GM18861 (cell line): ENCODE measurements around the gene ALK.
"Not testable (repeated sequence)": the region's sequence is repeated elsewhere in the genome, so short reads cannot be mapped to it uniquely, and the experiment has no call there.

ENCODE experiments used
- ATAC-seq: cut with Tn5 transposase; IDR thresholded peaks from one replicate; pipeline ENCODE4 v1.9.1; 2021; ENCODE audit not compliant: unreplicated experiment

Gene ALK

DNA sequence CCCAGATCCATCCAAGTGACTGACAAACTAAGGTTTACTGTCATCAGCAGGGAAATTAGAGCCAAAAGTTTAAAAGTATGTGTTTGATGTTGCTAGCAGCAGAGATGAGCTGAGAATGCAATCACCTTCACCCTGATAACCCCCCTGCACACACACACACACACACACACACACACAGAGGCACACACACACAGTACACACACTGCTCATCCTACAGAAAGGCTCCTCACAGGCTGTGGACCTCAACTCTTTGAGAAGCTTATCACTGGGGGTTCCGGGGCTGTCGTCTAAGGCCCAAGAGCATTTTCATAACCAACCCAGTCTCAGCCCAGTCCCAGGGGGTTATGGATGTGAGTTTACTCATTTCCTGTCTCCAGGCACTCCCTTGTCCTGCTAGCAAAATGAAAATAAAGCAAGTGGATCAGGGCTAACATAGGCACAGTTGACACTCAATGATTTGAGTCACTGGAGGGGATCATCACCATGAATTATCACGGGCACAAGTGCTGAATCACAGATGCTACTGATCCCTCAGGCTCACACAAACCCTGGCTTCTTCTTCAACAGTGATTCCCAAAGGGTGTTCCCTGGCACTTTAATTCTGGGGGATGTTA, 76.6 kb downstream of the ALK start:
- no peak for ATAC-seq

DNA sequence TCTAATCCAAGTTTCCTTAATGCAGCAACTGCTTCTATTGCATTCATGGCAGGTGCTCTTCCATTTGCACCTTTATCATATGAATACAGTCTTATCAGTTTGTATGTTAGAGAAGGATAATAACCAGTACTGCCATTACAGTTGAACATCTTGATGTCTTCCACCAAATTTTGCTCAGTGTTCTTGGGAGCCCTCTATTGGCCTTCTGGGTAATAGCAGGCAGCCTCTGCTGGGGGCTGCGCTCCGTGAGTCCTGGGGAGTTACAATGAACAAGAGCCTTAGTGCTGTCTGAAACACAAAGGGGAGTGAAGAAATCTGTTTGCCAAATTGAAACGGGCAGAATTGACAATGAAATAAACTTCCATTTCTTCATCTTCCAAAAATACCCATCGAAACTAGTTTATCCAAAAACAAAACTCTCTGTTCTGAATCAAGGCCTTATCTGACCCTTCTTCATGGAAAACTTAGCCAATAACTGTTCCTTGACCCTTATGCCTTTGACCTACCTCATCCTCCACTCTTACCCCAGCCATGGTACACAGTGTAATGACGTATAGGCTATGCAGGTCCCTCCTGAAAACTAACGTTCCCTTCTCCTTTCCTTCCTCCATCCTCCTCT, 79.9 kb downstream of the ALK start:
- no peak for ATAC-seq

DNA sequence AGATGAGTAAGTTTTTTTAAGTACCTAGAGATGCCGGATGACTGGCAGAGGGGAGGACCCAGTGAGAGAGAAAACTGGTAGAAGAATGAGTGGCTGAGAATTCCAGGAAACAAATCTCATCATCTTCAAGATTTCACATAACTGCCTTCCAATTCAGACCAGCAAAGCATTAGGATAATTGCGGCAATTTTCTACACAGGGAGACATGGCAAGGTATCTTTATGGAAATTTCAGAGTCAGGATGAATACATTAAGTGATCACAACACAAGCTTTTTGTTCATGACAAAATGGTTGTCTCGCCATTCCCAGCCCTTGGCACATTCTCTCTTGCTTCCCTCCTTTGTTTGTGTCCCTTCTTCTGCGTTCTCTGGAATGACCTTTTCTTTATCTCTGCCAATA, 82.1 kb downstream of the ALK start:
- ATAC-seq = no peak

DNA sequence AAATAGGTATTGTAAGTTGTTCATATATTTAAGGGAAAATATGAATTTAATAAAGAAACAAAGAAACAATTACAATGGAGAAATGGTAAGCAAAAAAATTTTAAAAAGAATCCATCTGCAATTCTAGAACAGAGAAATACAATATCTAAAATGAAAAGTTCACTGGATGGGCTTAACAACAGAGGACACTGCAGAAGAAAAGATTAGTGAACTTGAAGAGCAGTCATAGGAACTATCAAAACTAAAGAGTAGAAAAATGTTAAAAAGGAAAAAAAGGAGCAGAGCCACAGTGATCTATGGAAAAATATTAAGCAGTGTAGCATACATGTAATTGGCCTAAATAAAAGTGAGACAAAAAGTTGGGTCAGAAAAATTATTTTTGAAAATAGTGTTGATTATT, 83.5 kb downstream of the ALK start:
- no peak for ATAC-seq

DNA sequence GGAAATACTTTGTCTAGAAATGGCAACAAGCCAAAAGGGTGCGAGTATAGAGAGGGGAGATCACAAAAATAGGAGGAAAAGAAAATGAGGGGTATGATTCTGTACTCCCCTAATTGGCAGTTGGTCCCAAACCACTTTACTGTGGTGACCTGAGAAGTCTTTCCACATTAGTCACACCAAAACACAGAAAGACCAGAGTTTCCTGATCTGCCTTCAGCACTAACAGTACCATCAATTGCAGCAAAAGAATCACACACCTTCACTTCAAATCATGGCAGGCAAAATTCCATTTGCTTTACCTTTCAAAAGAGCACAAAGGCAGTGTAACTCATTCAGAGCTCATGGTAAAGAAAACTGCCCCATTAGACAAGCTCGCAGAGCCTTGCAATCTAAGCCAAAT, 86.8 kb downstream of the ALK start:
- no peak for ATAC-seq

DNA sequence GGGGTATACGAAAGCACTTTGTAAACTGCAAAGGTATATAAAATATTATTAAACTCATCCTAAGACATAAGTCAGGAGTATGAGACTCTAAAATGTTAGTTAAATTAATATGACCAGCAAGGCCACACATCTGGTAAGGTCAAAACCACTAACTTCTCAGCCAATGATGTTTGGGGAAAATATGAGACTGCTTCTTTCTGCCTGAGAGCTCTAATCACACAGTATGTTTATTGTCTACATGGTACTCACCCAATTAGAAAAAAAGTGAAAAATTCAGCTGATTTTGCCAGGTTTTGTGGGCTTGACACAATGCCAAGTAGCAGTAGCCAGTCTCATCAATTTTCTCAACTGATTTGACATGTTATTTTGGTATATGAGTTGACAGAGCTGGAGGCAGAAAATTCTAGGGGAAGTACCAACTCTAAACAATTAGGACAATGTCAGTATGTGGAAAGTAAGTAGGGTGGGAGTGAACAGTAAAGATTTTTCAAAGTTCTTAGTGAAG, 87.3 kb downstream of the ALK start:
- no peak for ATAC-seq

DNA sequence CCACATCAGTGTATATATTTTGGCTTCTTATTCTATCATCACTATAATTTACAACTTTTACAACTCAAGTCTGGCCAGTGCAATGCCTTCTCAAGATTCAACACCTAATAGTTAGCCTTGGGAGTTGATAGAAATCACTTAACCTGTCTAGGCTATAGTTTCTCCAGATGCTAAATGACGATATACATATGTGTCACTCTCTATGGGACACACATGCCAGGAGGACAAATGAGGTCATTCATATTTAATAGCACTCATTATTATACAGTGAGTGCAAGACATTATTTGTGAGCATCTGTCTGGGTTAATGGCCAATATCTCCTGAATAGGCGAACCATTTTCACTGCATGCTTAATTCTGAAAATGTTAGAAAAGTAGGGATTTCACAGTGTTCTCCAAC, 89.8 kb downstream of the ALK start:
- no peak for ATAC-seq

DNA sequence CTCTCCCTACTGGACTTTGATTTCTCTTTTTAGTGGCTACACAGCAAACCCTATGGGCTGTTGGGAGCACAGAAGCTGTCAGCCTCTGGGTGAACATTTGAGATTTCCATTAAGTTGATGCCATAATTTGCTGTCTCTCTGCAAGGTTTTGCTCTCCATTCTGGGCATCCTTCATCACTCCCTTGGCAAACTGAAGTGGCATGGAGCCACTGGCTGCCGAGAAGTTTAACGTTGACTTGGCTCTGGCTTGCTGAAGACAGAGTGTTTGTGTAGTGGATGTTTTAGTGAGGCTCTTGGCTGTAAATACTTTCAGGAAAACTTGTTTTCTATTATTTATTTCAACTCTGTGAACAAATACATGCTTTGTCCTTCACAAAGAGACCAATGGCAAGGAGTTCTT, 91.5 kb downstream of the ALK start:
- no peak for ATAC-seq

DNA sequence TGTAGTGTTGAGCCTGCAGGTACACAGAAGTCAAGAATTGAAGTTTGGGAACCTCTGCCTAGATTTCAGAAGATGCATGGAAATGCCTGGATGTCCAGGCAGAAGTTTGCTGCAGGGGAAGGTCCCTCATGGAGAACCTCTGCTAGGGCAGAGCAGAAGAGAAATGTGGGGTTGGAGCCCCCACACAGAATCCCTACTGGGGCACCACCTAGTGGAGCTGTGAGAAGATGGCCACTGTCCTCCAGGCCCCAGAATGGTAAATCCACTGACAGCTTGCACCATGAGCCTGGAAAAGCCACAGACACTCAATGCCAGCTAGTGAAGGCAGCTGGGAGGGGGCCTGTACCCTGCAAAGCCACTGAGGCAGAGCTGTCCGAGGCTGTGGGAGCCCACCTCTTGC, 97.2 kb downstream of the ALK start:
- not testable (repeated sequence) for ATAC-seq

DNA sequence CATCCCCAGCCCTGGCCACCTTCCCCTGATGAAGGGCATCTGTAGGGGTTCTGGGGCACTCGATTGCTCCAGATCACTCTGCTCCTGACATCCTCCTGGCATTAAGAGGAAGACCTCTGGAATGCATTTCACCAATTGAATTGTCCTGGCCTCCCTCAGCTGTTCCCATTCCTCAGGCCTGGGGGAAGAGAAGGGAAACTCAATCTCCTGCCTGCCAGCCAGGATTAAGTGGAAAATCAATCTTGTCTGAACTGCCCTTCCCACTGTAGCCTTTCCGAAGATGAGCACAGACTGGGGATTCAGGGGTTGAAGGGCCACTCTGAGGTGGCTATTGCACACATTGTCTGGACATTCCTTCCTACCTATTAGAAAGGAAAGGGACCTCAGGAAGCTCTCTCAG, 99.8 kb downstream of the ALK start:
- ATAC-seq = no peak

DNA sequence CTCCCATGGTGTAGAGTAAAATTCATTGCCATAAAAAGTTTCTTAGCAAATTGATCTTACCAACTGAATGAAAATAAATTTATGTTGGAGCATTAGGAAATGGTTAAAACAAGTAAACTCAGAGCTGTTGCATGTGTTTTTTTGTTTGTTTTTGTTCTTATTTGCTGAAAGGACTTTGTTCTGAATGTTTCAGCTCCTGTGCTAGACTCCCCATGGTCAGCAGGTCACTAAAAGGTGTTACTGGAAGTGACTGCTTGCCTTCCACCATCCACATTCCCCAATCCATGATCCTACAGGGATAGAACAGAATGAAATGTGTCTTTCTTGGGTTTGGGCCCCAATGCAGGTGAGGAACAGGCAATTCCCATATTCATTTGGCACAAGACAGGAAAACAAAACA, 101.8 kb downstream of the ALK start:
- no peak for ATAC-seq

DNA sequence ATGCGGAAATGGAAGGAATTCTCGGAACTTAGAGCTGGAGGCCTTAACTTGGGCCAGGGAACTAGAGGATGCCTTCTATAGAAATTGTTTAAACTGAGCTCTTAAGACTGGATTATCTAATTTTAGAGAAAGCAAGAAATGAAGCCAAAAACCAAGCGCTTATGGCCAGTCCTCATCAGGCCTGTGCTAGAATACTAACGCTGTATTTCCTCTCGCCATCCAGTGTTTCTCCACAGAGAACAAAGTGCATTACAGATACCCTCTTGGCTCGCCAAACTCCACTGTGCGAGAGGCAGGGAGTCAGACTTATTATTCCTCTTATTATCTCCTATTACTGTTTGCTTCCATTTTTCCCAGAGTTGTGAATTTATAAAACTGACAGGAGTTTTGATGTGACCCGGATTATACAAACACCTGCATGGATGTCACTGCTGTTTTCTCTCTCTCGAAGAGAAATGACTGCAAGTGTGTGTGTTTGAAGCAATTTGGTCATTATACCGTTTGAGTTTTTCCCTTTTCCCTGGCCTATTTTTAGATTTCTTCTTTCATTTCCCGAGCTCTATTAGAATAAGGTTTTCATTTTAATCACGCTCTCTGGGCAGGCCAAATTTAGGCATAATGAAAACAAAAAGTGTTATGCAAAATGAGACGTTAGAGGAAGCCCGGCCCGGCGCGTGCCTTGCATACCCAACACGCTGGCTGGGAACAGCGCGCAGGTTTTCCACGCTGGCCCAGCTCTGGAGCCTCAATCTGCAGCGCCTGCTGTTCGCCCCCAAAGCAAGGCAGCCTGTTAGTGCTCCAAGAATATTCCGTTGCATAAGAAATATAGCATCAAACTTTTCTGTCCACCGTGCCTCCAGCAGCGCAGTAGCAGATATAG, 103.3 kb downstream of the ALK start:
- no peak for ATAC-seq

DNA sequence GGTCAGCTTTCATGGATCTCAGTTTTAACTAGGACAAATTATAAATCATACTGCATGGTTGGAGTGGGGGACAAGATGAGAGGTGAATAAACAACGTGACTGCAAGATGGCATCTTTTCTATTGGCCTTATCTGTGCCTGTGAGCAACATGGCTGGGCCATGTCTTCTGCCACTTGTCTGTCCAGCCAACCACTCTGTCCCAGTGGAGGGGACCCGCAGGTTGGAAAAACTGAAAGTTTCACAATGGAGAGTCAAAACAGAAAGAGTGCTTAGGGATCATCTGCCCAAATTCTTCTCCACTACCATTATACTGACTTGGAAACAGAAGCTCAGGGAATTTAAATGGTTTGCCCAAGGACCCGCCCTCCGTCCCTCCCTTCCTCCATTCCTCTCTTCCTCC, 104.1 kb downstream of the ALK start:
- ATAC-seq = no peak

DNA sequence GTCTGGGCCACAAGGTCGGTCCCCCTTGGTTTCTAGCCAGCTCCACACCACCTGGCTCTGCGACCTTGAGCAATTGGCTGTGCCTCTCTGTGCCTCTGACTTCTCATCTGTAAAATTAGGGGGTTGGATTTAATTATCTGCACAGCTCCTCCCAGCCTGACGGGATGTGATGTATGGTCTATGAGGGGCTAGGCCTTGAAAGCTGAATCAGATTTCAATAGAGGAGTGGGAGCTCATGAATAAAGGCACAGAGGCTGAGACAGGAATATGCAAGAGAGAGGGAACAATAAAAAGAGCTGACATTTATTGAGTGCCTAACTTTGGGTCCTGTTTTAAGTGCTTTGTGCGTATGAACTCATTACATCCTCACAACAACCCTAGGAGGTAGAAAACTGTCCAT, 104.7 kb downstream of the ALK start:
- no peak for ATAC-seq

DNA sequence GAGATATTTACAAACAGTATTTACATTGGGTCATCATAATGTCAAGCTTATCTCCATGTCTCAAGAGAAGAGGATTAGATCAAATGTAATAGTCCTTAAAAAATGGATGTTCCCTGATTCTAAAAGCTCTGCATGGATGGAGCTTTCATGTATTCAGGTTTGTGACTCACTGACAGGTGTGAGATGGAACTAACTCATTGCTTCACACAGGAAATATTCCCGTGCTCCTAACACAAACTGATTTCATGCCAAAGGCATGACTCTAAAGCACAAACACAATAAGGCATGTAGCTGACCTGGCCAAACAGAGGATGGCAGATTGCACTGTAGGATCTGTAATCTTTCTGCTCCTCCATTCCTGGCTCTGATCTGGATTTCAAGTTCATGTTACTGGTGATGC, 110.0 kb downstream of the ALK start:
- no peak for ATAC-seq

DNA sequence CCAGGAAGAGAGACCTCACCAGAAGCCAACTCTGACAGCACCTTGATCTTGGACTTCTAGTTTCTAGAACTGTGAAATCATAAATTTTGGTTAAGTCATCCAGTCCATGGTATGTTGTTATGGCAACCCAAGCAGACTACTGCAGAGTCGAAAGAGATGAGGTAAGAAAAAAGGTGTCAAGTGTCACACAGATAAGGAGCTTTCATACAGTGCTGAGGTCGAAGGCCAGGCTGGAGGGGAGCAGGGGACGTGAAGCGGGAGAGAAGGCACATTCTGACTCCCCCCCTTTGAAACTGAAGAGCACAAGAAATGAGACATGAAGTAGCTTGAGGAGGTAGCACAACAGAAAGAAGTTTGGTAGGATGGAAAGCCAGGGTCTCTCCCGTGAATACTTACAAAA, 110.4 kb downstream of the ALK start:
- no peak for ATAC-seq

DNA sequence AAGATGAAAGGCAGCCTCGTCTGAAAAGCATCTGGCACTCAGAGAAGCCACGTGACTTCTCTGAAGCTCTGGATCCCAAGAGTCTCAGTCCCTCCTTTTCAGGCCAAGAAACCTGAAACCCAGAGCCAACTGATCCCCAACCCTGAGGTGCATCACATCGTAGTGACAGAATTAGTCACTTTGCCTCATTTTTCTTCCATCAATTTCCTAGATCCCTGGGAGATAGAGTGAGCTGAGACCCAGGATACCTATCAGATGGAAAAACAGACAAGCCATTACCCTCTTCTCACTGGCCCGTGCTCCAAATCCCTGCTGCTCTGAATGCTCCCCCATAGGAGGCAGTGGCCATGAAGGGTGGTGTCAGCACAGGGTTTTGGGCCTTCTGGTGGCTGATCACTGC, 113.1 kb downstream of the ALK start:
- ATAC-seq = no peak

DNA sequence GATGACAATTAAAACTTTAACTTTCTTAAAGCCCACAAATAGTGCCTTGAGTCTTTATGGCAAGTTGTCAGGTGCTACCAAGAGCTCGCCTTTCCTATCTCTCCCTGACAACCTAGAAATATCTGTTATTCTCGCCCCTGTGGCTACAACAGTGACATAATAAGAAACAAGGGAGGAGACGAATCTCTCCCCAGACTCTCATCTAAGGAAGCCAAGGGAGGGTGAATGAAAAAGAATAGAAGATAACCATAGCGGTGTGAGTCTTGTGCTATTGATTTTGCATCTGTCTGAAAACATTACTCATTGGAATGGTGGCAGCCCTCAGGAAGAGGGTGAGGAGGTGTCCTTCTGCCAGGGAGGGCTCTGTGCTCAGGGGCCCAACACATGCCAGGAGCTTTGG, 114.3 kb downstream of the ALK start:
- ATAC-seq = no peak

DNA sequence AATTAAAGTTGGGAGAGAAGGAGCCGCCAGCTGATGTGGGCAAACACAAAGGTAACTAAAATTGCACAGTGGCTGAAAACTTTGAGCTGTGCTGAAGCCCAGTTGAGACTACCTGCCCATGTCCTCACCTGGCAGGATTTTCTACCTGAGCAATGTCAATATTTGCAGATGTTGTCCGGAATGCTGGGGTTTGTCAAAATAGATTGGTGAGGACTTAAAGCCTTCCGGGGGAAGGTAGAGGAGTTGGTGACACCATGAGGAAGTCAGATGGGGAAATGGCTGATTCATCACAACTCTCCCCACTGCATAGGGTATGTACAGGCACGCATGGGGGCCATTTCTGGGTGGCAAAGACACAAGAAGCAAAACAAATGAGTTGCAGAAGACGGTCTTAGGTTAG, 114.9 kb downstream of the ALK start:
- no peak for ATAC-seq

DNA sequence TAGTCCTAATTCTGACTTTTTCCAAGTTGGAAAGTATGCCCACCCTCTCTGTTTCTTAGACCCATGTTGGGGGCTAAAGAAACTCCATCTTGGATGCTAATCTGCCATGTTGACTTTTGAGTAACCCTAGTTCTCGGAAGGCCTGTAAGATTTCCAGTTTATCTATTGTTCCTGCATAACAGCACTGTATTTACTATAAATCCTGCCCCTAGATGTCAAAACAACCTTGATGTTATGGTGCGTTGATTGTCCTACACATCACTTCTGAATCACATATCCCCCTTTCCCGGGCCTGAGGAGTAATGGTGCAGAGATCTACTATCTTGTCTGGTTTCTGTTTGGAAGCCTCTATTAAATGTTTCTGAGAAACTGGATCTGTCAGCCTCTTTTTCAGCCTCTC, 116.7 kb downstream of the ALK start:
- no peak for ATAC-seq

DNA sequence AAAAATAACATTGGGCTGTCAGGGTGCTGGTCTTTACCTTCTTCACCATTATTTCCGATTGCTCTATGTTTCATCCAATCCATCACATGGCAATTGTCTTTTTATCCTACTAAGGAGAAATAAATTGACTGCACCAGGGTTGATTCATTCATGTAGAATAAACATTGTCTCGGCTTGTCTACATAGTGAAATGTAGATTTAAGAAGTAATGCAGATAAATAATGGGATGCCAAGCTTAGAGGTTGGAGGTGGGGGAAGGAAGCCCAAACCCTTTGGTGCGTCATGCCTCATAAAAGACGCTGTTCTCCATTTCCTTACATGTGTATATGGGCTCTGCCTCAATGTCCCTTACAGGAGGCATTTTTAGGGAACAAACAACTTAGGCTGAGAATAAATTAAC, 117.8 kb downstream of the ALK start:
- no peak for ATAC-seq

DNA sequence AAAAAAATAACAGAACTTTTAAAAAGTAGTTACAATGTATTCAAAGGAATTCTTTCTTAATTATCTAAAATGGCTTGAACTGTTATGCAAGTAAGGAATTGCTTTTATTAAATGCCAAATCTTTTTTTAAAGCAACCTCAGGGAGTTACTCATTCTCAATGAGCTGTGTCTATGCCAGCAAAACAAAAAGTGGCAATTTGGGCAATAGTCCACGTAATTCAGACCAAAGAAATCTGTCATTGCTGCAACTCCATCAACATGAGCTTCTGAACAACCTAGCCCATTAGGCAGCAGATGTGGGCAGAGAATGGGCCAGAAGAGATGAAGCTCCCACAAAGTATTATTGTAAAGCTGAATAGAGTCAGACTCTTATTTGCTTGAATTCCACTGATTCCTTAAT, 118.4 kb downstream of the ALK start:
- no peak for ATAC-seq
